DND-41 (cell line): Measurements from ENCODE around the gene C2CD4B.

Source experiments
- CTCF ChIP-seq: IDR thresholded peaks from 2 replicates; pipeline ENCODE4 v1.5.1; 2012; ENCODE audit warnings: borderline replicate concordance, low read length, moderate library complexity, mild to moderate bottlenecking; ENCODE audit not compliant: poor library complexity, severe bottlenecking; ENCODE audit errors: extremely low read depth
- EZH2 ChIP-seq: IDR thresholded peaks from 3 replicates; pipeline ENCODE4 v1.6.1; 2012; ENCODE audit warnings: borderline replicate concordance, low read depth, mild to moderate bottlenecking, moderate library complexity, low read length, inconsistent platforms; ENCODE audit not compliant: severe bottlenecking

DNA sequence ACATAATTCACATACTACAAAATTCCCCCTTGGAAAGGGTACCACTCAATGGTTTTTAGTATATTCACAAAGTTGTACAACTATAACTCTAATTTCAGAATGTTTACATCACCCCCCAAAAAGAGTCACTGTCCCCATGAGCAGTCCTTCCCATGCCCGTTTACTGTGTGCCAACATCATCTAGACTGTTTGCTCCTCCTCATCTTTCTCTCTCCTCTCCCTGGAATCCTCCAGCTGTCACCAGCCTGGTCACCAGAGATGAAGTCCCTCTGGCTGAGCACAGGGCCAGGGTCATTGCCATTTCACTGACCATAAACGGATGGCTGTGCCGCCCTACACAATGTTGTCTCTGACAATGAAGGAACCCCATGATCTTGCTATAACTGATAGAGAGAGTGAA is 45.2 kb downstream of the C2CD4B start:
- TF ChIP-seq CTCF (no peak), EZH2 (no peak)
